22Rv1 (cell line): ENCODE measurements around the gene MTOR.
"Not testable (repeated sequence)": the region's sequence is repeated elsewhere in the genome, so short reads cannot be mapped to it uniquely, and the experiment has no call there.

Experiments used
- ZFX ChIP-seq: fragments of 450-650 bp; IDR thresholded peaks from 2 replicates; pipeline ENCODE4 v1.6.1; 2017; ENCODE audit warnings: antibody characterized with exemption, borderline replicate concordance
- TF ChIP-seq, protein P1 (sequence below): fragments of 450-650 bp; IDR thresholded peaks from 2 replicates; pipeline ENCODE4 v1.5.1; 2017; ENCODE audit warnings: mild to moderate bottlenecking

DNA sequence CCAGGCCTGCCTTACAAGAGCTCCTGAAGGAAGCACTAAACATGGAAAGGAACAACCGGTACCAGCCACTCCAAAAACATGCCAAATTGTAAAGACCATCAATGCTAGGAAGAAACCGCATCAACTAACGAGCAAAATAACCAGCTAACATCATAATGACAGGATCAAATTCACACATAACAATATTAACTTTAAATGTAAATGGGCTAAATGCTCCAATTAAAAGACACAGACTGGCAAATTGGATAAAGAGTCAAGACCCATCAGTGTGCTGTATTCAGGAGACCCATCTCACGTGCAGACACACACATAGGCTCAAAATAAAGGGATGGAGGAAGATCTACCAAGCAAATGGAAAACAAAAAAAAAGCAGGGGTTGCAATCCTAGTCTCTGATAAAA, 99.6 kb downstream of the MTOR start:
- TF ChIP-seq, protein P1, sequence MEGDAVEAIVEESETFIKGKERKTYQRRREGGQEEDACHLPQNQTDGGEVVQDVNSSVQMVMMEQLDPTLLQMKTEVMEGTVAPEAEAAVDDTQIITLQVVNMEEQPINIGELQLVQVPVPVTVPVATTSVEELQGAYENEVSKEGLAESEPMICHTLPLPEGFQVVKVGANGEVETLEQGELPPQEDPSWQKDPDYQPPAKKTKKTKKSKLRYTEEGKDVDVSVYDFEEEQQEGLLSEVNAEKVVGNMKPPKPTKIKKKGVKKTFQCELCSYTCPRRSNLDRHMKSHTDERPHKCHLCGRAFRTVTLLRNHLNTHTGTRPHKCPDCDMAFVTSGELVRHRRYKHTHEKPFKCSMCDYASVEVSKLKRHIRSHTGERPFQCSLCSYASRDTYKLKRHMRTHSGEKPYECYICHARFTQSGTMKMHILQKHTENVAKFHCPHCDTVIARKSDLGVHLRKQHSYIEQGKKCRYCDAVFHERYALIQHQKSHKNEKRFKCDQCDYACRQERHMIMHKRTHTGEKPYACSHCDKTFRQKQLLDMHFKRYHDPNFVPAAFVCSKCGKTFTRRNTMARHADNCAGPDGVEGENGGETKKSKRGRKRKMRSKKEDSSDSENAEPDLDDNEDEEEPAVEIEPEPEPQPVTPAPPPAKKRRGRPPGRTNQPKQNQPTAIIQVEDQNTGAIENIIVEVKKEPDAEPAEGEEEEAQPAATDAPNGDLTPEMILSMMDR: not testable (repeated sequence)
- TF ChIP-seq ZFX: not testable (repeated sequence)
